ENCODE results near the gene AIM2. TPM values are rescaled to one million over a fixed set of nuclear protein-coding genes. Genes with fewer than 3 reads are reported as not detected.

AIM2 gene
- total and polyA plus RNA-seq, 10 of the 15 experiments (the other 5 are each of a cell fraction or from before 2014, with no cell fraction given) = 7.9 to 35.7 (median 12.8) TPM

GRCh38 chr1:159076438-159077119 lies at the start of gene AIM2 (continued):
- no peak for TF ChIP-seq SUZ12 (IDR thresholded peaks at IDR 0.05; ENCODE audit: unreplicated experiment)
- TF ChIP-seq CREM (IDR thresholded peaks at IDR 0.05; ENCODE audit: low read depth) = peak; percentile 73
- no peak for TF ChIP-seq EED (IDR thresholded peaks at IDR 0.05; ENCODE audit: low read depth)
- TF ChIP-seq POLR2AphosphoS2 (IDR thresholded peaks at IDR 0.05; ENCODE audit: low read depth, low read length) = no peak
- no peak for TF ChIP-seq CBX3 (IDR thresholded peaks at IDR 0.05; ENCODE audit: borderline replicate concordance, low read depth)
- TF ChIP-seq TCF7 (IDR thresholded peaks at IDR 0.05; ENCODE audit: borderline replicate concordance) = no peak; the same call in 1 of the 2 replicates
- no peak for TF ChIP-seq RB1 (IDR thresholded peaks at IDR 0.05; ENCODE audit: borderline replicate concordance)
- TF ChIP-seq ESRRA (IDR thresholded peaks at IDR 0.05; ENCODE audit: low read length) = no peak
- TF ChIP-seq STAT3 (IDR thresholded peaks at IDR 0.05; ENCODE audit: low read depth, low read length) = no peak
- TF ChIP-seq HCFC1 (IDR thresholded peaks at IDR 0.05; ENCODE audit: low read length) = 0 out of 2 replicates have a peak, but pooled peaks have one; percentile 5
- TF ChIP-seq SMC3 (IDR thresholded peaks at IDR 0.05; ENCODE audit: borderline replicate concordance, low read length) = no peak
- TF ChIP-seq EP300 (IDR thresholded peaks at IDR 0.05; ENCODE audit: borderline replicate concordance in 1 of 2, control insufficient read depth in 1 of 2, low read depth in 2 of 2, low read length in 2 of 2) = peak; percentile 32 to 70; a peak in 1 of 4 replicates
- TF ChIP-seq, protein P1, sequence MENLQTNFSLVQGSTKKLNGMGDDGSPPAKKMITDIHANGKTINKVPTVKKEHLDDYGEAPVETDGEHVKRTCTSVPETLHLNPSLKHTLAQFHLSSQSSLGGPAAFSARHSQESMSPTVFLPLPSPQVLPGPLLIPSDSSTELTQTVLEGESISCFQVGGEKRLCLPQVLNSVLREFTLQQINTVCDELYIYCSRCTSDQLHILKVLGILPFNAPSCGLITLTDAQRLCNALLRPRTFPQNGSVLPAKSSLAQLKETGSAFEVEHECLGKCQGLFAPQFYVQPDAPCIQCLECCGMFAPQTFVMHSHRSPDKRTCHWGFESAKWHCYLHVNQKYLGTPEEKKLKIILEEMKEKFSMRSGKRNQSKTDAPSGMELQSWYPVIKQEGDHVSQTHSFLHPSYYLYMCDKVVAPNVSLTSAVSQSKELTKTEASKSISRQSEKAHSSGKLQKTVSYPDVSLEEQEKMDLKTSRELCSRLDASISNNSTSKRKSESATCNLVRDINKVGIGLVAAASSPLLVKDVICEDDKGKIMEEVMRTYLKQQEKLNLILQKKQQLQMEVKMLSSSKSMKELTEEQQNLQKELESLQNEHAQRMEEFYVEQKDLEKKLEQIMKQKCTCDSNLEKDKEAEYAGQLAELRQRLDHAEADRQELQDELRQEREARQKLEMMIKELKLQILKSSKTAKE (IDR thresholded peaks at IDR 0.05; ENCODE audit: low read depth, poor library complexity, severe bottlenecking) = peak; percentile 85
- TF ChIP-seq PAX5 (IDR thresholded peaks at IDR 0.05; ENCODE audit: borderline replicate concordance, low read depth, low read length) = 0 out of 2 replicates have a peak, but pooled peaks have one; percentile 25
- no peak; the same call in 2 of the 3 replicates for TF ChIP-seq POU2F2 (IDR thresholded peaks at IDR 0.05; ENCODE audit: borderline replicate concordance, low read depth, low read length)
- TF ChIP-seq TBL1XR1 (IDR thresholded peaks at IDR 0.05; ENCODE audit: low read depth, low read length) = peak; percentile 62; the same call in 1 of the 2 replicates
- no peak for TF ChIP-seq RELA (IDR thresholded peaks at IDR 0.05; ENCODE audit: borderline replicate concordance, partially characterized antibody)
- no peak for TF ChIP-seq WRNIP1 (IDR thresholded peaks at IDR 0.05; ENCODE audit: borderline replicate concordance, low read depth, low read length)
- no peak for TF ChIP-seq CUX1 (IDR thresholded peaks at IDR 0.05; ENCODE audit: insufficient replicate concordance, low read depth, low read length)
- no peak; the same call in 1 of the 2 replicates for TF ChIP-seq BMI1 (IDR thresholded peaks at IDR 0.05; ENCODE audit: borderline replicate concordance)
- no peak; the same call in 1 of the 2 replicates for TF ChIP-seq FOXK2 (IDR thresholded peaks at IDR 0.05)
- no peak for TF ChIP-seq MEF2B (IDR thresholded peaks at IDR 0.05; ENCODE audit: partially characterized antibody, poor library complexity, severe bottlenecking)
- peak; percentile 2 for TF ChIP-seq HDAC6 (IDR thresholded peaks at IDR 0.05; ENCODE audit: unreplicated experiment)
- peak; percentile 72 for TF ChIP-seq POLR2A (IDR thresholded peaks at IDR 0.05; ENCODE audit: low read depth, low read length)
- no peak for TF ChIP-seq SP1 (IDR thresholded peaks at IDR 0.05; ENCODE audit: low read depth, low read length)

Measured in GM12878 (cell line).